GM18867 (cell line): Measurements from ENCODE around the gene CLRN3.

ENCODE experiments used
- ATAC-seq: cut with Tn5 transposase; IDR thresholded peaks from one replicate; pipeline ENCODE4 v1.9.1; 2021; ENCODE audit warnings: mild to moderate bottlenecking, moderate library complexity; ENCODE audit not compliant: unreplicated experiment

The CLRN3 gene

GRCh38 chr10:127849921-127850320 is 42.8 kb downstream of the CLRN3 start:
- ATAC-seq = no peak

- ATAC-seq = no peak
Observed at GRCh38 chr10:127849224-127849623, 43.5 kb downstream of the CLRN3 start.

GRCh38 chr10:127848226-127848625 is 44.5 kb downstream of the CLRN3 start:
- ATAC-seq = no peak

GRCh38 chr10:127845756-127846155 is 47.0 kb downstream of the CLRN3 start:
- ATAC-seq = no peak

- ATAC-seq = no peak
Observed at GRCh38 chr10:127840884-127841283, 51.9 kb downstream of the CLRN3 start.

- no peak for ATAC-seq
Observed at GRCh38 chr10:127836966-127837365, 55.8 kb downstream of the CLRN3 start.

- no peak for ATAC-seq
Observed at GRCh38 chr10:127836176-127836575, 56.6 kb downstream of the CLRN3 start.

GRCh38 chr10:127834791-127835190 is 58.0 kb downstream of the CLRN3 start:
- ATAC-seq = no peak

- no peak for ATAC-seq
Observed at GRCh38 chr10:127834221-127834620, 58.5 kb downstream of the CLRN3 start.

- no peak for ATAC-seq
Observed at GRCh38 chr10:127833804-127834203, 58.9 kb downstream of the CLRN3 start.

GRCh38 chr10:127832501-127832900 is 60.2 kb downstream of the CLRN3 start:
- ATAC-seq = no peak

GRCh38 chr10:127830414-127830813 is 62.3 kb downstream of the CLRN3 start:
- no peak for ATAC-seq
